OCI-LY1 (cell line): ENCODE measurements around the gene VTI1A.

Experiments
- EZH2 ChIP-seq: fragments of 200-600 bp; sonication (generic), shearing (Covaris generic); IDR thresholded peaks from 2 replicates; pipeline ENCODE4 v1.8.0; 2017; ENCODE audit warnings: borderline replicate concordance, mixed run types, mild to moderate bottlenecking, antibody characterized with exemption, low read length, moderate library complexity, mixed read lengths
- TF ChIP-seq, protein P1 (sequence below): fragments of 200-600 bp; sonication (generic), shearing (Covaris generic); IDR thresholded peaks from 2 replicates; pipeline ENCODE4 v1.5.1; 2017; ENCODE audit warnings: mild to moderate bottlenecking, antibody characterized with exemption, low read length, moderate library complexity, mixed read lengths

DNA sequence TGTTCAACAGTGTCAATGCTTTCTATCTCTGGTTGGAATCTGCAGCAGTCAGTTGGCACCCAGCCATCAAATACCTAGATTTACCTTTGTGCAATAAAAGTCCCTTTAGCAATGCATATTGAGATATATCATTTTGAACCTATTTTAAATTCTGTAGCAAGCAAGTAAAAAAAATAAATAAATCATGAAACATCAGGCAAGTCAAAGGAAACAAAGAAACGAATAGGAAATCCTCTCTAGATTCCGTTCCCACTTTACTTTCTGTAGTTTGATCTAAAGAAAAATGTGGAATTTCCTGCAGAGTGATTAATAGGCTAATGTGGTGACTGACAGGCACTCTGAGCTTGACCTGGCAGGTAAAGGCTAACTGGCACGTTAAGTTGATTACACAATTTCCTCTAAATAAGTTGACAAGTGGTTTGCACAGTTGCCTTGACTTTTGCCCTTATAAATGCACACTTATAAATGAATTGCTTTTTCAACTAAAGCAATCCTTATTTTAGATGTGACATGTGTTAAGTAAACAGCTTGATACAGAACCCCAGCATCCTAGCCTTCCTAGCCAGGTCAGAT, 294.9 kb downstream of the VTI1A start:
- TF ChIP-seq, protein P1, sequence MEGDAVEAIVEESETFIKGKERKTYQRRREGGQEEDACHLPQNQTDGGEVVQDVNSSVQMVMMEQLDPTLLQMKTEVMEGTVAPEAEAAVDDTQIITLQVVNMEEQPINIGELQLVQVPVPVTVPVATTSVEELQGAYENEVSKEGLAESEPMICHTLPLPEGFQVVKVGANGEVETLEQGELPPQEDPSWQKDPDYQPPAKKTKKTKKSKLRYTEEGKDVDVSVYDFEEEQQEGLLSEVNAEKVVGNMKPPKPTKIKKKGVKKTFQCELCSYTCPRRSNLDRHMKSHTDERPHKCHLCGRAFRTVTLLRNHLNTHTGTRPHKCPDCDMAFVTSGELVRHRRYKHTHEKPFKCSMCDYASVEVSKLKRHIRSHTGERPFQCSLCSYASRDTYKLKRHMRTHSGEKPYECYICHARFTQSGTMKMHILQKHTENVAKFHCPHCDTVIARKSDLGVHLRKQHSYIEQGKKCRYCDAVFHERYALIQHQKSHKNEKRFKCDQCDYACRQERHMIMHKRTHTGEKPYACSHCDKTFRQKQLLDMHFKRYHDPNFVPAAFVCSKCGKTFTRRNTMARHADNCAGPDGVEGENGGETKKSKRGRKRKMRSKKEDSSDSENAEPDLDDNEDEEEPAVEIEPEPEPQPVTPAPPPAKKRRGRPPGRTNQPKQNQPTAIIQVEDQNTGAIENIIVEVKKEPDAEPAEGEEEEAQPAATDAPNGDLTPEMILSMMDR = no peak
- no peak for TF ChIP-seq EZH2
